ENCODE results near the gene PHKA2.

The PHKA2 gene

GRCh38 chrX:18964901-18965300 lies 19.0 kb downstream of the PHKA2 start:
- no peaks in the 10 kb centered on the region for H3K9me3 ChIP-seq (ENCODE audit: severe bottlenecking)
- no peak overlapping the region for H3K27ac ChIP-seq (ENCODE audit: poor library complexity, severe bottlenecking)
- no peaks in the 10 kb centered on the region for H3K36me3 ChIP-seq (ENCODE audit: low read depth)
- no peak overlapping the region for H3K4me3 ChIP-seq (ENCODE audit: severe bottlenecking)
- peaks cover 21% of the 10 kb centered on the region for H3K4me1 ChIP-seq (ENCODE audit: insufficient read depth, poor library complexity, severe bottlenecking)
- TF ChIP-seq CTCF (IDR thresholded peaks at IDR 0.05; ENCODE audit: poor library complexity, severe bottlenecking) = no peak
- DNase-seq (ENCODE audit: low spot score) = no peak
- ATAC-seq (ENCODE audit: low read depth) = no peak
- no peaks in the 10 kb centered on the region for H3K27me3 ChIP-seq (ENCODE audit: insufficient read depth, poor library complexity, severe bottlenecking)

- Histone ChIP-seq H3K36me3 (ENCODE audit: low read depth) (no peaks in the 10 kb centered on the region), H3K27me3 (ENCODE audit: insufficient read depth, poor library complexity, severe bottlenecking) (no peaks in the 10 kb centered on the region), H3K27ac (ENCODE audit: poor library complexity, severe bottlenecking) (peak overlapping the region; percentile 37), H3K4me1 (ENCODE audit: insufficient read depth, poor library complexity, severe bottlenecking) (peaks cover 21% of the 10 kb centered on the region), H3K4me3 (ENCODE audit: severe bottlenecking) (no peak overlapping the region), H3K9me3 (ENCODE audit: severe bottlenecking) (no peaks in the 10 kb centered on the region)
- DNase-seq (ENCODE audit: low spot score) = no peak
- ATAC-seq (ENCODE audit: low read depth) = peak; percentile 73
- TF ChIP-seq CTCF (IDR thresholded peaks at IDR 0.05; ENCODE audit: poor library complexity, severe bottlenecking) = no peak
These were observed 19.9 kb downstream of the PHKA2 start for GRCh38 chrX:18964026-18964425.

- no peak overlapping the region for H3K4me3 ChIP-seq (ENCODE audit: severe bottlenecking)
- H3K27me3 ChIP-seq (ENCODE audit: insufficient read depth, poor library complexity, severe bottlenecking) = no peaks in the 10 kb centered on the region
- no peaks in the 10 kb centered on the region for H3K36me3 ChIP-seq (ENCODE audit: low read depth)
- no peaks in the 10 kb centered on the region for H3K9me3 ChIP-seq (ENCODE audit: severe bottlenecking)
- peak overlapping the region; percentile 37 for H3K27ac ChIP-seq (ENCODE audit: poor library complexity, severe bottlenecking)
- no peak for DNase-seq (ENCODE audit: low spot score)
- TF ChIP-seq CTCF (IDR thresholded peaks at IDR 0.05; ENCODE audit: poor library complexity, severe bottlenecking) = no peak
- H3K4me1 ChIP-seq (ENCODE audit: insufficient read depth, poor library complexity, severe bottlenecking) = peaks cover 21% of the 10 kb centered on the region
- ATAC-seq (ENCODE audit: low read depth) = no peak; the same call in 2 of the 3 replicates
These were observed 21.6 kb downstream of the PHKA2 start for GRCh38 chrX:18962329-18962728.

GRCh38 chrX:18961686-18962085 lies 22.2 kb downstream of the PHKA2 start:
- Histone ChIP-seq H3K9me3 (ENCODE audit: severe bottlenecking) (no peaks in the 10 kb centered on the region), H3K4me1 (ENCODE audit: insufficient read depth, poor library complexity, severe bottlenecking) (peaks cover 21% of the 10 kb centered on the region), H3K27me3 (ENCODE audit: insufficient read depth, poor library complexity, severe bottlenecking) (no peaks in the 10 kb centered on the region), H3K27ac (ENCODE audit: poor library complexity, severe bottlenecking) (peak overlapping the region; percentile 37), H3K4me3 (ENCODE audit: severe bottlenecking) (no peak overlapping the region), H3K36me3 (ENCODE audit: low read depth) (no peaks in the 10 kb centered on the region)
- ATAC-seq (ENCODE audit: low read depth) = no peak
- TF ChIP-seq CTCF (IDR thresholded peaks at IDR 0.05; ENCODE audit: poor library complexity, severe bottlenecking) = no peak
- no peak for DNase-seq (ENCODE audit: low spot score)

GRCh38 chrX:18956303-18957032 lies 27.4 kb downstream of the PHKA2 start:
- no peaks in the 10 kb centered on the region for H3K27me3 ChIP-seq (ENCODE audit: insufficient read depth, poor library complexity, severe bottlenecking)
- no peak overlapping the region for H3K4me3 ChIP-seq (ENCODE audit: severe bottlenecking)
- no peak for TF ChIP-seq CTCF (IDR thresholded peaks at IDR 0.05; ENCODE audit: poor library complexity, severe bottlenecking)
- H3K27ac ChIP-seq (ENCODE audit: poor library complexity, severe bottlenecking) = no peak overlapping the region
- H3K9me3 ChIP-seq (ENCODE audit: severe bottlenecking) = no peaks in the 10 kb centered on the region
- no peak for ATAC-seq (ENCODE audit: low read depth)
- no peak for DNase-seq (ENCODE audit: low spot score)
- no peaks in the 10 kb centered on the region for H3K36me3 ChIP-seq (ENCODE audit: low read depth)
- no peaks in the 10 kb centered on the region for H3K4me1 ChIP-seq (ENCODE audit: insufficient read depth, poor library complexity, severe bottlenecking)
